Occipital lobe (tissue), 2 donors: ENCODE results near the gene ZBP1. TPM values are rescaled to one million over a fixed set of nuclear protein-coding genes. Genes with fewer than 3 reads are reported as not detected.

Experiments used
- DNase-seq: peaks from one replicate; lab custom pipeline; 2025; lab: John Stamatoyannopoulos, UW
- total RNA-seq: library from RNA; depleted of rRNA; stranded (reverse); fragments of >200 nt; gene quantifications from one replicate; pipeline ENCODE4 v1.2.3, GENCODE V29; 2014

Gene ZBP1
- total RNA-seq, 1 donor from 2014 or later = not detected

DNA sequence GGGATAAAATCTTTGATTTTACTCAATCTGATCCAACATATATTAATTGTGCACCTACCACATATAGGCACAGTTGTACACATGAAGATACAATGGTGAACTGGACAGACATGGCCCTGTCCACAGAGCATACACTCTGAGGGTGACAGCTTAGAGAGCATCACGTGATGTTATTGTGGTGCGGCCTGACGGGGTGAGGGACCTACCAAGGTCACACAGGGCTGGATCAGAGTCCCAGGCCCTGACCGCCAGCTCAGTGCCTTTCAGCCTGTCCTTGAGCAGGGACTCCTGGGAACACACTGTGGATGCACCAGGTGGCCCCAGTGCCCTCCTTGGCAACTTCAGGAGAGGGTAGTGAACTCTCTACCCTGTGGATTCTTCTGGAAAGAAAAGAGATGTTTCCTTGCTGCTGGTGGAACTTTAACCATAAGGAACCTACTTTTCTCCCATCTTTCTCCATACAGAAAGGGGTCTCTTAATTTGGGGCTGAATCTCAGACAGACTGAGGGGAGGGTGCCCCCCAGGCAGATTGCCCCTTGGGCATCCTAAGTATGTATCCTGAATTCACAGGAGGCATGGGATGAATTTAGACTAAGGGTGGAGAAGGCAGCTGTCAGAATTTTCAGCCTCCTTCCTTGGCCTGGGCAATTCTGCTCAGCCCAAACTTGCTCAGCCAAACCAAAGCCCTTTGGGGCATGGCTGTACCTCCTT, 32.8 kb downstream of the ZBP1 start:
- no peak for DNase-seq

DNA sequence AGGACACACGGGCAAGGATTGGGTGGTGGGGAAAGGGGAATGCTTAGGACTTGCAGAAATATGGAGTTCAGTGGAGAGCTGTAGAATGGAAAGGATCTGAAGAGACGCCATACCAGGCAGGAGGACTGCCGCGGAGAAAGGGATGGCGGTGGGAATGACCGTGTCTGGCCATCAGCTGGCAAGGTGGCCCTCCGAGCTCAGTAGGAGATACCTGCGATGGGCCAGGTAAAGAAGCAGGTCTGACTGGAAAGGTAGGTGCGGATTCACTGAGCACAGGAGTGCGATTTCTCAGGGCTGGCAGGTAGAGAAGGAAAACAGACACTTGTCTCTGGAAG, 33.3 kb downstream of the ZBP1 start:
- DNase-seq = no peak

DNA sequence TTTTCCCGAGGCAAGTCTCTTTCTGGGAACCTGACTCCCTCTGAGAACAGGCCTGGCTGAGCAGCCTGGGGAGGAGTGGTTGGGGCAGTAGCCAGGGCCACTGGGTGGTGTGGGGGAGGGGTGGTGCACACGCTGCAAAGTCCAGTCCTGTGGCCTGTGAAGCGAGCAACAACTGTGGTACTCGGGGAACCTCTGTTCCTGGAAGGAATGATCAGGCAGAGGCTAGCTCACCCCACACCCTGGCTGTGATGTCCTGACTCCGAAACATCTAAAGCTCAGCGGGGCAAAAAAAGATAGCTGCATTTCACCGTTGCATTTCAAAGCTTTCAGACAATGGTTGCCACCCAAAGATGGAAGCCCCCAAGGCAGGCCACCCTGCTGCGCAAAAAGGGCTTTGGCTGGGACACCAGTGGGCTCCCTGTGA, 33.8 kb downstream of the ZBP1 start:
- no peak for DNase-seq

DNA sequence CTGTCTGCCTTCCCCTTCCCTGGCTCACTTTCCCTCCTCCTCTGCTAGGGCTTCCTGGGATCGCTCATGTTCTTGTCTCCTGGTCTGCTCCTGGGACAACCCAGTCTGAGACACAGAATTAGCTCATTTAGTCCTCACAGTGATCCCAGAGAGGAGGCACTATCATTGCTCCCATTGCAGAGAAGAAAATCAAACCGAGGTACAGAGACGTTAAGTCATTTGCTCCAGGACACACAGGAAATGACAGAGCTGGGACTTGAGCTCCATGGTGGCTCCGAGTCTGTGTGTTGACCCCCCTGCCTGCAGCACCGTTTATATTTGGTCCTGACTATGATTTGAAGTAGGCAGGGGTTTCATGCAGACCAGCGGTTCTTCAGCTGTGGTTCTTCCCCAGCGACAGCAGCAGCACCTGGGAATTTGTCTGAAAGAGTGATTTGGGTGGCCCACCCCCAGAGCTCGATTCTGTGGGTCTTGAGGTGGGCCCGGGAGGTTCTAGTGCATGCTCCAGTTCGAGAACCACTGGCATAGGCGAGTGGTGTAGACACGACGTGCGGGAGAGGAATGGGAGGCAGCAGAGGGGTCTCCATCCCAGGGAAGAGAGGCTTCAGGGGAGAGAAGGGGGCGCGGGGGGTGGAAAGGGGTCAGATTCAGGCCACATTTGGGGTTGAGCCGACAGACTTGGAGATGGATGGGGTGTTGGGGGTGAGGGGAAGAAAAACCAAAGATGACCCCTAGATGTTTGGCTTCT, 34.6 kb downstream of the ZBP1 start:
- DNase-seq = no peak

DNA sequence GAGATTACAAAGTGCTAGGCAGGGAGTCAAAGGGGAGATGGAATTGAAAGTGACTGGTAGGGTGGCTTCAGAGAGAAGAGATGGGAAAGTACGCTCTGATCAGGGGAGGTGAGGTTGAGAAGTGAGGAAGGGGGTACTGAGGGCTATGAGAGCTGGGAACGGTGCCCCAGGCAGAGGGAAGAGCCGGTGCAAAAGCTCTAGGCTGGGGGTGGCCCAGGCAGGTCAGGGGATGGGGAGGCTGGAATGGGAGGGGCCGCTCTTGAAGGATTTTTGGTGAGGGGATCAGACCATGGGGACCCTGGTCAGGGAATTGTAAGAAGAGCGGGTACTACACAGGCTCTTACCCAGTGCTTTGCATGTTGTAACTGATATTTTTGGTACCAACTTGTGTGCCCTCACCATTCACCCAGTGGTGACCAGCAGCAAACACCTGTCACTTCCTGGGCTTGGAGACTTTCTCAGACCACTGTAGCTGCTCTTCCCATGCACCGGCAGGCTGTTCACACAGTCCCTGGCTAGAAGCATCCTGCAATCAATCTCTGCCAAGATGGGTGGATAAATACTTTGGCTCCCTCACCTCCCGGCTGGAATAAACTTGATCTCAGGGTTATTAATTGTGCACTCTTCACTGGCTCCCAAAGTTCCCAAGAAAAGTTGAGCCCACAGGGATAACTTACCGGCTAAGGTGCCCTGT, 35.3 kb downstream of the ZBP1 start:
- no peak for DNase-seq

GRCh38 chr20:57583289-57584257, 36.7 kb downstream of the ZBP1 start:
- DNase-seq = no peak

- no peak for DNase-seq
Observed at GRCh38 chr20:57582432-57583288, 37.6 kb downstream of the ZBP1 start.

- DNase-seq = no peak
Observed at GRCh38 chr20:57582029-57582378, 38.2 kb downstream of the ZBP1 start.

DNA sequence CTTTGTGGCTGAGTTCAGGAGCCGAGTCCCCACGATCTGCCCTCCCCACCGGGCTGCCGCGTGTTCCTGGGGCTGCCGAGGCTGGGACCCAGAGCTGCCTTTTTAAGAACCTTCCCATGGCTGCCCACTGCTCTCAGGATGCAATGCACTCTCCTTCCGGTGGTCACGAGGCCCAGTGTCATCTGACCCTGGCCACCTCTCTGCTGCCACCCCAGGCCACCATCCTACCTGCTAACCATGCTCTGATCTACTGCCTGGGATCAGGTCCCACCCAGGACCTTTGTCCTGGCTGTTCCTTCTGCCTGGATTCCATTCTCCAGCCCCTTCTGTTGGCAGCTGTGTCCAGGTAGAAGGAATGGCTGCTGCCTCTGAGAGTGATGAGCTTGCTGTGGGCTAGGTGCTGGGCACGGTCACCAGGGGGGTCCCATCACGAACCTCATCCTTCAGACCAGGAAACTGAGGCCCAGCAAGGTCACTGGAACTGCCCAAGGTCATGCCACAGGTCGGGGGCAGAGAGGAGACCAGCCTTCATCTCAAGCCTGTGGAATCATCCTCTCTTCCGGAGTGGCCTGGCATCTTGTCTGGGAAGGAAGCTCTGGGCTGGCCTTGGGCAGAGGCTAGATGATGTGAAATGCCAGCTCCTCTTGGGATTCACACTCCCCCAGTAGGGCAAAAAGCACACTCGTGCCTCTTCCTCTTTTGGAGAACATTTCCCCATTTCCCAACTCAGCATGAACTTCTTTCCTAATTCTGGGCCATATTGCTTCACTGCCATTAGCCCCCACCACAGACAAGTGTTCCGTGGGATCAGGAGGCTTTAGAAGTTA, 38.8 kb downstream of the ZBP1 start:
- no peak for DNase-seq

GRCh38 chr20:57580478-57581201, 39.6 kb downstream of the ZBP1 start:
- no peak for DNase-seq

- DNase-seq = no peak
Observed at GRCh38 chr20:57579898-57580447, 40.3 kb downstream of the ZBP1 start.

DNA sequence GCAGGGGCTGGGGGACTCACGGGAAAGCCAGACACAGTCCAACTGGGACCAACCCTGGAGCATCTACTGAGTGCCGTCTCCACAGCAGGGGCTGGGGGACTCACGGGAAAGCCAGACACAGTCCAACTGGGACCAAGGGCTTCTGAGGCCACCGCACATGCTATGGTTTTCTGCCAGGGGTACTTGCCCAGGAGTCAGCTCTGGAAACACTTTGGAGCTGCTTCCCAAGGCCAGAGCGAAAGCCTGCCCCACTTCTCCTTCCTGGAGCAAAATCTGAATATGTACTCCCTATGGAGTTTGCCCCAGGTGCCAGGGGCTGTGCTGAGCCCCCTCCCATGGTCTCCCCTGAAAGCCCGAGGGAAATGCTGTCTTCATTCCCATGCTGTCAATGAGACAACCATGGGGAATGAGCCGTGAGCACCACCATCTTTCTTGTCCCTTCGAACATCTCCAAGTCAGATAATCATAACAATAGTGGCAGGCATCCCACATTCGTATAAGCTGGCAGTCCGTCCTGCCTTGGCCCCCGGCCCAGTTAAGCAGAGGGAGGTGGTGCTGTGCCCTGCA, 40.8 kb downstream of the ZBP1 start:
- DNase-seq = no peak

DNA sequence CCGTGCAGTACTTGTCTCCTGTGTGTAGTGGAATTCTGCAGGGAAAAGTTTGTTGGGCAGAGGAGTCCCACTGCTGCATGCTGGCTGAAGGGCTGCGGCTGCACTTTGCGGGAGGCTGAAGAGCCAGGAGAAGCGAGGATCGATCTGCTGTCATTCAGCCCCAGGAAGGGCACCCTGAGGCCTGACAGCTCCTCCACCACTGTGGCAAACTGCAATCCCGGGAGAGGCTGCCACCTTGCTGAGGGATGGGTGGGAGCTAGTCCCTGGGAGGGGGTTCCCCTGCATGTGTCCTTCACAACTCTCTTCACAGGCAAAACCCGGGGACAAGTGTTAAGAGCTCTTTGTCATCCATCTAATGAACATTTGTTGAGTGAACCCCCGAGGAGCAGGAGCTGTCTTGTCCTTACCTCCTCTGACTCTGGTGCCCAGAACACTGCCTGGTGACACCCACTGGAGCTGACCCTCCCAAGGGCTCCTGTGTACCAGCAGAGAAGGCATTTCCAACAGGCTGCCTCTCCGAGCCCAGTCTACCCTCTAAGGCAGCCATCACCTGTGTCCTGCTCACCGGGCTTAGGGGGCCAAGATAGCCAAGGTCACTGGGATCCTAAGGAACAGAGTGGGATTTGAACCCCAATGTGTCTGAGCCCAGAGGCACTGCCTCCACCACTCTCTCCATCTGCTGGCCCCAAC, 41.6 kb downstream of the ZBP1 start:
- DNase-seq = no peak

DNA sequence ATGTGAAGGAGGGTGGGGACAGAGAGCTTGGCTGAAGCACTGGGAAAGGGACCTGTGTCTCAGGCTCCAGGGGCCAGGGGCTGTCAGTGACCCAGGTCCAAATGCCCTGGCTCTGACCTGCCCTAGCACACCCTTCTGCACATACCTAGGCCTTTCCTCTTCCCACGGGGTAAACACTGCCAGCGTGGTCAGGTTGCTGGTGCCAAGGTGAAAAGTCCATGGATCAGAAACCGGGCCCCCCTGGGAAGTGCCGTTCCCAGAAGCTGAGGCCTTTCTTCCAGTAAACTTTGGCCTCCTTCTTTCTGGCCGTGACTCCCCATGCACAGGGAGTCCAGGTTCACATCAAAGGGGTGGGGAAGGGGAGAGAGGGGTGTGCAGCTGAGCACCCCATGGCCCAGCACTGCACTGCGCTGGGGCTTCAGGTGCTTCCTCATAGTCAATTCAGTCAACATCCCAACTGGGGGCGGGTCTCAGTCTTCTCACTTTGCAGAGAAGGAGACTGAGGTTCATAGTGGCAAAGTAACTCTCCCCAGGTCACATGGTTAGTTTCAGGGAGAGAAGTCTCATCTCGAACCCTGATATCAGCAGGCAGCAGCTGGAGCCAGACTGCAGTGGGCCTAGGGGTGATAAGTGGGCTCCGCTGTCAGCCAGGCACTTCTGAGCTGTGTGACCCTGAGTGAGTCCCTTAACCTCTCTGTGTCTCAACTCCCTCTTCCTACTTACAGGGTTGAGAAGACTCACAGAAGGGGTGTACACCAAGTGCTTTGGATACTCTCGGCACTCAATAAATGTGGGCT, 42.3 kb downstream of the ZBP1 start:
- DNase-seq = no peak

GRCh38 chr20:57576617-57577550, 43.3 kb downstream of the ZBP1 start:
- DNase-seq = no peak

GRCh38 chr20:57576002-57576401, 44.2 kb downstream of the ZBP1 start:
- DNase-seq = no peak
